Measurements from ENCODE around the gene LYPD6.
"Not testable (repeated sequence)": the region's sequence is repeated elsewhere in the genome, so short reads cannot be mapped to it uniquely, and the experiment has no call there.

Gene LYPD6

GRCh38 chr2:149489452-149489851 lies 159.1 kb downstream of the LYPD6 start:
- no peak overlapping the region for H3K4me3 ChIP-seq (ENCODE audit: low read depth, low read length)
- no peak for DNase-seq (ENCODE audit: low read depth)
- TF ChIP-seq POLR2A (IDR thresholded peaks at IDR 0.05; ENCODE audit: extremely low read depth, insufficient read length) = no peak
- TF ChIP-seq, protein P1, sequence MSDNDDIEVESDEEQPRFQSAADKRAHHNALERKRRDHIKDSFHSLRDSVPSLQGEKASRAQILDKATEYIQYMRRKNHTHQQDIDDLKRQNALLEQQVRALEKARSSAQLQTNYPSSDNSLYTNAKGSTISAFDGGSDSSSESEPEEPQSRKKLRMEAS (IDR thresholded peaks at IDR 0.05; ENCODE audit: low read depth, low read length) = no peak

DNA sequence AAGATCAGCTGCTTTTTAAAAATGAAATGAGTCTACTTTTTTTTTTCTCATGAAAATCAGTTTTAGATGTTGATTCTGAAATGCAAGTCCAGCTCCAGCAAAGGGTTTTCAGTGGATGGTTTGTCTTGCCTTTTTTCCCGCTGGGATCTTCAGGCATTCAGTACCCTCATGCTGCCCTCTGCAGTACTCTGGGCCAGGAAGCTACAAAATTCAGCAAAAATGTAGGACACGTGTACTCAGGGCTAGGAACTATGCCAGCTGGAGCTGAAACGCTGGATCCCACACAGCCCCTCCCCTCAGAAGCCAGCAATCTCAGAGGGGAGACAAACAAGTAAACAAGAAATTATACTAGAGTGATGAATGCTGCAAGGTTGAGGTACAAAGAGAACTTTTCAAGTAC lies 159.9 kb downstream of the LYPD6 start:
- TF ChIP-seq CTCF (IDR thresholded peaks at IDR 0.05; ENCODE audit: low read depth, low read length) = no peak
- TF ChIP-seq, protein P1 (IDR thresholded peaks at IDR 0.05; ENCODE audit: low read depth, low read length) = no peak
- TF ChIP-seq POLR2A (IDR thresholded peaks at IDR 0.05; ENCODE audit: extremely low read depth, insufficient read length) = no peak
- no peak for TF ChIP-seq MYC (IDR thresholded peaks at IDR 0.05; ENCODE audit: low read depth, low read length)
- no peak for DNase-seq (ENCODE audit: low read depth)
- H3K4me3 ChIP-seq (ENCODE audit: low read depth, low read length) = no peak overlapping the region

- DNase-seq (ENCODE audit: low read depth) = no peak
- TF ChIP-seq, protein P1 (IDR thresholded peaks at IDR 0.05; ENCODE audit: low read depth, low read length) = no peak
- TF ChIP-seq POLR2A (IDR thresholded peaks at IDR 0.05; ENCODE audit: extremely low read depth, insufficient read length) = no peak
- TF ChIP-seq CTCF (IDR thresholded peaks at IDR 0.05; ENCODE audit: low read depth, low read length) = no peak
- no peak overlapping the region for H3K4me3 ChIP-seq (ENCODE audit: low read depth, low read length)
Observed at GRCh38 chr2:149492923-149493322, 162.5 kb downstream of the LYPD6 start.

- not testable (repeated sequence) for H3K4me3 ChIP-seq (ENCODE audit: low read depth, low read length); DNase-seq (ENCODE audit: low read depth)
Observed at GRCh38 chr2:149499204-149499603, 168.8 kb downstream of the LYPD6 start.

DNA sequence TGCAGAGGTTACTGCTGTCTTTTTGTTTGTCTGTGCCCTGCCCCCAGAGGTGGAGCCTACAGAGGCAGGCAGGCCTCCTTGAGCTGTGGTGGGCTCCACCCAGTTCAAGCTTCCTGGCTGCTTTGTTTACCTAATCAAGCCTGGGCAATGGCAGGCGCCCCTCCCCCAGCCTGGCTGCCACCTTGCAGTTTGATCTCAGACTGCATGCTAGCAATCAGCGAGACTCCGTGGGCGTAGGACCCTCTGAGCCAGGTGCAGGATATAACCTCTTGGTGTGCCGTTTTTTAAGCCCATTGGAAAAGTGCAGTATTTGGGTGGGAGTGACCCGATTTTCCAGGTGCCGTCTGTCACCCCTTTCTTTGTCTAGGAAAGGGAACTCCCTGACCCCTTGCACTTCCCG lies 176.4 kb downstream of the LYPD6 start:
- DNase-seq (ENCODE audit: low read depth) = peak; percentile 69
- H3K4me3 ChIP-seq (ENCODE audit: low read depth, low read length) = peak overlapping the region; percentile 53

- no peak overlapping the region for H3K4me3 ChIP-seq (ENCODE audit: low read depth, low read length)
- TF ChIP-seq MYC (IDR thresholded peaks at IDR 0.05; ENCODE audit: low read depth, low read length) (no peak), POLR2A (IDR thresholded peaks at IDR 0.05; ENCODE audit: extremely low read depth, insufficient read length) (no peak), CTCF (IDR thresholded peaks at IDR 0.05; ENCODE audit: low read depth, low read length) (no peak)
- TF ChIP-seq, protein P1 (IDR thresholded peaks at IDR 0.05; ENCODE audit: low read depth, low read length) = no peak
Observed at GRCh38 chr2:149507974-149508373, 177.6 kb downstream of the LYPD6 start.

DNA sequence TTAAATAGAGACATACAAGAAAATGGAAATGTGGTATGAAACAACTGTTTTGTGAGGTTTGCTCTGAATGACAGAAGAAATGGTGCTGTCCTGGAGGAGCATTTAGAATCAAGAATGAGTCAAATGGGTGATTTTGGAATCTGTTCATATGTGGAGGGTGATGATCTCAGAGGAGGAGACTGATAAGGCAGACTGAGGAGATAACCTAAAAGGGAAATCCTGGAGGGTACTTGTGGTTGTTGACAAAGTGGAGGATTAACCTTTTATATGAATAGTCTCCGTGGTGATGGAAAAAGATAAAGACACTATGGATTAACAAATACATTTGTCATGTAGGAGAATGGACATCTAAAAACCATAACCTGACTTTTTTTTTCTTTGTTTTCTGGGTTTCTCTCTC lies 183.1 kb downstream of the LYPD6 start:
- DNase-seq (ENCODE audit: low read depth) = no peak
- H3K4me3 ChIP-seq (ENCODE audit: low read depth, low read length) = no peak overlapping the region
- TF ChIP-seq, protein P1 (IDR thresholded peaks at IDR 0.05; ENCODE audit: low read depth, low read length) = no peak
- TF ChIP-seq CTCF (IDR thresholded peaks at IDR 0.05; ENCODE audit: low read depth, low read length) = no peak
- no peak for TF ChIP-seq MYC (IDR thresholded peaks at IDR 0.05; ENCODE audit: low read depth, low read length)
- TF ChIP-seq POLR2A (IDR thresholded peaks at IDR 0.05; ENCODE audit: extremely low read depth, insufficient read length) = no peak

More at GRCh38 chr2:149507974-149508373, 177.6 kb downstream of the LYPD6 start:
- DNase-seq (ENCODE audit: low read depth) = no peak

Measured in NB4 (cell line).